H9 (cell line): ENCODE measurements around the gene PDXDC1. TPM values are rescaled to one million over a fixed set of nuclear protein-coding genes. Genes with fewer than 3 reads are reported as not detected.
"Not testable (repeated sequence)": the region's sequence is repeated elsewhere in the genome, so short reads cannot be mapped to it uniquely, and the experiment has no call there.

Experiments
- DNase-seq: peaks from one replicate; pipeline ENCODE4 v3.0.0-alpha.2; 2017
- H2AFZ ChIP-seq: one replicate; pipeline ENCODE4 v1.6.1; 2013; ENCODE audit warnings: mild to moderate bottlenecking, low read length, control low read depth, moderate library complexity
- H2AK5ac ChIP-seq: 2 replicates; pipeline ENCODE4 v1.6.1; 2013; ENCODE audit warnings: low read length, control low read depth, mixed read lengths; ENCODE audit not compliant: insufficient read length
- H2BK120ac ChIP-seq: one replicate; pipeline ENCODE4 v1.6.1; 2013; ENCODE audit warnings: low read depth, mild to moderate bottlenecking, low read length, control low read depth, inconsistent platforms; ENCODE audit not compliant: poor library complexity, severe bottlenecking
- H2BK12ac ChIP-seq: 2 replicates; pipeline ENCODE4 v1.6.1; 2013; ENCODE audit warnings: low read length, control low read depth, mixed read lengths, low read depth; ENCODE audit not compliant: insufficient read length
- H2BK15ac ChIP-seq: 2 replicates; pipeline ENCODE4 v1.6.1; 2013; ENCODE audit warnings: low read depth, low read length, control low read depth
- H2BK20ac ChIP-seq: one replicate; pipeline ENCODE4 v1.6.1; 2013; ENCODE audit warnings: low read depth, mild to moderate bottlenecking, low read length, control low read depth, inconsistent platforms; ENCODE audit not compliant: poor library complexity, severe bottlenecking
- H2BK5ac ChIP-seq: 2 replicates; pipeline ENCODE4 v1.6.1; 2013; ENCODE audit warnings: low read length, control low read depth, mixed read lengths; ENCODE audit not compliant: insufficient read length
- H3K14ac ChIP-seq: 2 replicates; pipeline ENCODE4 v1.6.1; 2013; ENCODE audit warnings: low read length, control low read depth; ENCODE audit not compliant: insufficient read depth
- H3K18ac ChIP-seq: 2 replicates; pipeline ENCODE4 v1.6.1; 2013; ENCODE audit warnings: low read depth, mild to moderate bottlenecking, mixed read lengths, low read length, control low read depth; ENCODE audit not compliant: insufficient read length
- H3K23ac ChIP-seq: 2 replicates; pipeline ENCODE4 v1.6.1; 2013; ENCODE audit warnings: low read length, control low read depth, mixed read lengths, low read depth; ENCODE audit not compliant: insufficient read length
- H3K23me2 ChIP-seq: 2 replicates; pipeline ENCODE4 v1.6.1; 2013; ENCODE audit warnings: low read depth, mild to moderate bottlenecking, mixed read lengths, low read length, control low read depth; ENCODE audit not compliant: insufficient read length, poor library complexity, severe bottlenecking
- H3K27ac ChIP-seq: 2 replicates; pipeline ENCODE4 v1.5.1; 2013; ENCODE audit warnings: low read length, control low read depth, mixed read lengths, low read depth; ENCODE audit not compliant: insufficient read length
- H3K27me3 ChIP-seq: 2 replicates; pipeline ENCODE4 v1.6.1; 2013; ENCODE audit warnings: low read length, control low read depth, inconsistent platforms; ENCODE audit not compliant: insufficient read depth
- H3K4ac ChIP-seq: 2 replicates; pipeline ENCODE4 v1.6.1; 2013; ENCODE audit warnings: low read depth, mild to moderate bottlenecking, control low read depth, inconsistent platforms, low read length, moderate library complexity
- H3K4me1 ChIP-seq: 2 replicates; pipeline ENCODE4 v1.6.1; 2013; ENCODE audit warnings: low read length, control low read depth, inconsistent platforms; ENCODE audit not compliant: insufficient read depth
- H3K4me2 ChIP-seq: 2 replicates; pipeline ENCODE4 v1.6.1; 2013; ENCODE audit warnings: low read length, control low read depth, mixed read lengths; ENCODE audit not compliant: insufficient read length, insufficient read depth
- H3K56ac ChIP-seq: 2 replicates; pipeline ENCODE4 v1.6.1; 2013; ENCODE audit warnings: low read depth, mild to moderate bottlenecking, mixed read lengths, low read length, control low read depth; ENCODE audit not compliant: insufficient read length
- H3K79me1 ChIP-seq: 2 replicates; pipeline ENCODE4 v1.6.1; 2013; ENCODE audit warnings: low read depth, mild to moderate bottlenecking, moderate library complexity, low read length, control low read depth, inconsistent platforms; ENCODE audit not compliant: insufficient read depth, poor library complexity, severe bottlenecking
- H3K79me2 ChIP-seq: 2 replicates; pipeline ENCODE4 v1.6.1; 2013; ENCODE audit warnings: low read length, control low read depth, inconsistent platforms; ENCODE audit not compliant: insufficient read depth
- H3K9ac ChIP-seq: 2 replicates; pipeline ENCODE4 v1.6.1; 2013; ENCODE audit warnings: low read length, control low read depth, mixed read lengths; ENCODE audit not compliant: insufficient read length; ENCODE audit errors: extremely low read depth
- H3K9me3 ChIP-seq: one replicate; pipeline ENCODE4 v1.6.1; 2013; ENCODE audit warnings: low read depth, low read length, inconsistent platforms; ENCODE audit not compliant: control insufficient read depth
- H3T11ph ChIP-seq: one replicate; pipeline ENCODE4 v1.6.1; 2013; ENCODE audit warnings: mild to moderate bottlenecking, low read length, control low read depth, inconsistent platforms
- H4K20me1 ChIP-seq: one replicate; pipeline ENCODE4 v1.6.1; 2013; ENCODE audit not compliant: control insufficient read depth, insufficient read length, insufficient read depth
- H4K5ac ChIP-seq: 2 replicates; pipeline ENCODE4 v1.6.1; 2013; ENCODE audit warnings: low read depth, mild to moderate bottlenecking, mixed read lengths, low read length, control low read depth; ENCODE audit not compliant: insufficient read length
- H4K8ac ChIP-seq: replicated peaks from 2 replicates; pipeline ENCODE4 v1.6.1; 2013; ENCODE audit warnings: low read length, control low read depth, mixed read lengths, low read depth; ENCODE audit not compliant: insufficient read length
- H4K91ac ChIP-seq: 2 replicates; pipeline ENCODE4 v1.6.1; 2013; ENCODE audit warnings: low read depth, mild to moderate bottlenecking, moderate library complexity, mixed read lengths, low read length, control low read depth; ENCODE audit not compliant: insufficient read length
- H3K27ac Mint-ChIP-seq, 3 experiments: 2 replicates in 2 of 3; 3 replicates in 1 of 3; pipeline ENCODE4 v1.8.0; 2020 to 2021; ENCODE audit warnings: mixed read lengths in 3 of 3, mild to moderate bottlenecking in 1 of 3, moderate library complexity in 1 of 3
- H3K27me3 Mint-ChIP-seq: 2 replicates; pipeline ENCODE4 v1.8.0; 2021; ENCODE audit warnings: low read depth, mild to moderate bottlenecking, moderate library complexity, mixed read lengths
- H3K36me3 Mint-ChIP-seq, 3 experiments: 2 replicates in 2 of 3; 3 replicates in 1 of 3; pipeline ENCODE4 v1.8.0; 2020 to 2021; ENCODE audit warnings: low read depth in 3 of 3, mixed read lengths in 3 of 3; ENCODE audit not compliant: insufficient read depth in 1 of 3
- H3K4me1 Mint-ChIP-seq, 2 experiments: 2 replicates each; pipeline ENCODE4 v1.8.0; 2020; ENCODE audit warnings: mixed read lengths in 2 of 2
- H3K4me3 Mint-ChIP-seq, 2 experiments: 2 replicates in 1 of 2; 3 replicates in 1 of 2; pipeline ENCODE4 v1.8.0; 2020 to 2021; ENCODE audit warnings: mild to moderate bottlenecking in 2 of 2, mixed read lengths in 2 of 2, moderate library complexity in 1 of 2
- H3K9me3 Mint-ChIP-seq, 2 experiments: 2 replicates in 1 of 2; 3 replicates in 1 of 2; pipeline ENCODE4 v1.8.0; 2020; ENCODE audit warnings: mild to moderate bottlenecking in 2 of 2, mixed read lengths in 2 of 2, moderate library complexity in 1 of 2
- WGBS: extraction: QIAGEN DNeasy Blood & Tissue Kit; methylation state at CpG from one replicate; pipeline ENCODE4 v1.1.7; 2013; ENCODE audit warnings: missing lambda C conversion rate, low lambda C conversion rate, mixed read lengths; ENCODE audit not compliant: insufficient read length; ENCODE audit errors: extremely low coverage; 5-methylcytosine and 5-hydroxymethylcytosine counted together
- total RNA-seq: library from RNA; stranded (reverse); gene quantifications from 2 replicates; pipeline ENCODE4 v1.2.1, GENCODE V29; 2021

PDXDC1 gene
- total RNA-seq, 1 experiment from 2014 or later: 112 TPM

DNA sequence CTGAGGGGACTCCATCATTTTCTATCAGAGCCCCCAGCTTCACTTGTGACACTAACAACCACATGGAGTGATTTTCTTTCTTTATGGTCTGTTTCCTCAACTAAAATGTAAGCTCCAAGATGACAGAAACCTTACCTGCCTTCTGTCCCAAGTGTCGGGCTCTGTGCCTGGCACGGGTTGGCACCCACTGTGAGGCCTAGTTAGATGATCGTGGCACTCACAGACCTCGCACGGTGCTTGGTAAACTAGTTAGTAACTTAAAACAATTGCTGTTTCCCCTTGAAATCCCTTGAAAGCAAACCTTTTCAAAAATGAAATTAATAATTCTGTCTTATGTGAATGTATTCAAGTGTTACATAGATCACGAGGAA lies 53.5 kb downstream of the PDXDC1 start:
- not testable (repeated sequence) for H2BK120ac ChIP-seq, H3K27ac ChIP-seq

DNA sequence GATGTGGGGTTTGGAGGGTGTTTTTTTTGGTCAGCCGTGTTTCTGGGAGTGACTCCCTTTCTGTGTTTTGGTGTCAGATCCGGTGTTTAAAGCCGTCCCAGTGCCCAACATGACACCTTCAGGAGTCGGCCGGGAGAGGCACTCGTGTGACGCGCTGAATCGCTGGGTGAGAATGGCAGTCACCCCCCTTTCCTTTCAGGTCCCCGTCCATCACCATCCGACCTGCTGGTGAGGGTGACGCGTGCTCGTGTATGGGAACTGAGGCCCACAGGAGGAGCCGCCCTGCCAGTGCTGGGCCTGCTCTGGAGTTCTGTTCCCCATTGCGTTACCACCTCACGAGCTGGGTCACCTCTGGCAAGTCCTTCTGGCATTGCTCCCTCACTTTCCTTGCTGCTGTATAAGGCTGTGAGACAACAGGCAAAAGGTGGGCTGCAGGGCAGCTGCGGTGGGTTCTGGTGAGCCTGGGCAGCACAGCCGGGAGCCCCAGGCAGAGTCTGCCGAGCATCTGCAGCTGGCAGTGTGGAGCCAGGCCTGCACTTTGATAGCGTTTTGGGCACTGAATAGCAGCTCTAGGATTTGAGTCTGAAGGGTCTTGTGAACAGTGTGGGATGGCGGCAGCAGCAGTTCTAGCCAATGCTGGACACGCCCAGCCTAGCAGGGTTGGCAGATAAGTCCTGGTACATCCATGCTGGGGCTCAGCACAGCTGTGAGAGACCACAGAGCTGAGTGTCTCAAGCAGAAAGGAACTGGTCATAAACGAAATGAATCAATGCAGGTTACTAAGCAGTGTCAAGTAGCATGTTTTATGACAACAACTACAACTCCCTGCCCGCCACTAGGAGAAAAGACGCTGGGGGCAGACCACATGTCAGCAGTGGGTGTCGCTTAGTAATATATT lies 54.2 kb downstream of the PDXDC1 start:
- WGBS: no CpG with 5 or more reads among the region's 27 CpGs
- not testable (repeated sequence) for H3K9me3 Mint-ChIP-seq, H2BK20ac ChIP-seq, H3K23me2 ChIP-seq, H3K4me2 ChIP-seq, H3K4me1 ChIP-seq, H3T11ph ChIP-seq, H2BK120ac ChIP-seq, H2AFZ ChIP-seq, H3K56ac ChIP-seq, H3K27me3 Mint-ChIP-seq, H4K20me1 ChIP-seq, H4K8ac ChIP-seq, H2BK15ac ChIP-seq, H3K18ac ChIP-seq, H3K23ac ChIP-seq, H4K5ac ChIP-seq, H3K9ac ChIP-seq, H3K14ac ChIP-seq, H2BK5ac ChIP-seq, H3K4ac ChIP-seq, H4K91ac ChIP-seq, H2BK12ac ChIP-seq, H3K27me3 ChIP-seq, H3K27ac ChIP-seq, H3K79me2 ChIP-seq, H3K9me3 ChIP-seq, H3K79me1 ChIP-seq, H2AK5ac ChIP-seq
- Mint-ChIP-seq H3K4me1 (peaks cover 11 to 15% of the 10 kb centered on the region in 2 experiments), H3K4me3 (peak overlapping the region in 1 of 2 experiments; percentile 25; a peak in 1 of 5 replicates), H3K27ac (peak overlapping the region; percentile 58 to 91 (median 85); a peak in 4 of 7 replicates), H3K36me3 (peaks cover 24 to 86% (median 72%) of the 10 kb centered on the region in 3 experiments)
- peak; percentile 43 for DNase-seq

More for the DNA sequence above, 53.5 kb downstream of the PDXDC1 start:
- peaks cover 11 to 15% of the 10 kb centered on the region in 2 experiments for H3K4me1 Mint-ChIP-seq
- not testable (repeated sequence) for H3K9me3 ChIP-seq, H3K27me3 ChIP-seq, H3K4me1 ChIP-seq, H3K79me1 ChIP-seq, H2AK5ac ChIP-seq, H2BK12ac ChIP-seq, H4K20me1 ChIP-seq, H3K56ac ChIP-seq, H4K5ac ChIP-seq, H3K14ac ChIP-seq, H4K91ac ChIP-seq, H2BK5ac ChIP-seq, H3K27me3 Mint-ChIP-seq, H3K4me3 Mint-ChIP-seq, H4K8ac ChIP-seq, H2BK20ac ChIP-seq, H3K23ac ChIP-seq, H3K4me2 ChIP-seq, H3K18ac ChIP-seq, H3K9ac ChIP-seq, H3T11ph ChIP-seq, DNase-seq, H2BK15ac ChIP-seq, H2AFZ ChIP-seq, H3K23me2 ChIP-seq, H3K79me2 ChIP-seq, H3K4ac ChIP-seq, H3K9me3 Mint-ChIP-seq
- peaks cover 27 to 85% (median 69%) of the 10 kb centered on the region in 3 experiments for H3K36me3 Mint-ChIP-seq
- peak overlapping the region in 2 of 3 experiments; percentile 90 to 91; a peak in 5 of 7 replicates for H3K27ac Mint-ChIP-seq
- no CpG with 5 or more reads among the region's 6 CpGs for WGBS
